H1 (cell line): ENCODE data around the gene CDH8. TPM values are rescaled to one million over a fixed set of nuclear protein-coding genes. Genes with fewer than 3 reads are reported as not detected.

Source experiments
- BRCA1 ChIP-seq: IDR thresholded peaks from 2 replicates; pipeline ENCODE4 v1.6.1; 2012; ENCODE audit warnings: low read depth, low read length, improper control_type of control experiment
- CHD7 ChIP-seq: fragments of 300-600 bp; sonication (generic); IDR thresholded peaks from 2 replicates; pipeline ENCODE4 v1.7.1; 2012; ENCODE audit warnings: low read length, moderate library complexity, mild to moderate bottlenecking, inconsistent platforms; ENCODE audit not compliant: insufficient replicate concordance
- polyA plus RNA-seq, 7 experiments: library from polyadenylated mRNA; depleted of rRNA in 3 of 7; stranded (reverse) in 5 of 7; unstranded in 2 of 7; fragments of >200 nt in 5 of 7; fragments of 200-250 nt in 2 of 7; gene quantifications; 1 replicate in 5 of 7; 2 replicates in 1 of 7; 4 replicates in 1 of 7; pipeline versions ENCODE4 v1.2.1 to v1.2.3, GENCODE V29; 2011 to 2013; ENCODE audit warnings: missing spikeins in 2 of 7, mixed read lengths in 2 of 7
- total RNA-seq: library from RNA; stranded (reverse); fragmentation: NEBNext Ultra II Directional; extraction: Animal tissue kit (Norgen Biotek cat#: 25700); gene quantifications from 2 replicates; pipeline ENCODE4 v1.2.1, GENCODE V29; 2021

CDH8 gene
- total and polyA plus RNA-seq, 2 of the 8 experiments (the other 6 are each of a cell fraction or from before 2014, with no cell fraction given): 7.7 to 8.4 TPM

GRCh38 chr16:61890386-61890785 lies 145.9 kb downstream of the CDH8 start (continued):
- no peak for TF ChIP-seq CHD7
- TF ChIP-seq BRCA1: no peak
